GM10266 (cell line): Measurements from ENCODE around the gene CCL23.
"Not testable (repeated sequence)": the region's sequence is repeated elsewhere in the genome, so short reads cannot be mapped to it uniquely, and the experiment has no call there.

ENCODE experiments used
- DNase-seq: peaks from one replicate; pipeline ENCODE4 v3.0.0; 2012; ENCODE audit errors: extremely low spot score
- CTCF ChIP-seq: IDR thresholded peaks from 2 replicates; pipeline ENCODE4 v1.5.1; 2012; ENCODE audit warnings: mild to moderate bottlenecking, low read depth; ENCODE audit not compliant: control insufficient read depth, insufficient read depth; ENCODE audit errors: missing control alignments

Gene CCL23

GRCh38 chr17:35998018-35998545, 19.7 kb downstream of the CCL23 start:
- DNase-seq = no peak
- TF ChIP-seq CTCF = no peak

GRCh38 chr17:35995346-35995745, 22.4 kb downstream of the CCL23 start:
- DNase-seq = not testable (repeated sequence)

- DNase-seq = no peak
- no peak for TF ChIP-seq CTCF
These were observed 26.7 kb downstream of the CCL23 start for GRCh38 chr17:35991075-35991474.

- no peak for DNase-seq
- no peak for TF ChIP-seq CTCF
These were observed 29.6 kb downstream of the CCL23 start for GRCh38 chr17:35988164-35988563.

GRCh38 chr17:35986643-35987042, 31.1 kb downstream of the CCL23 start, which contains the start of gene CCL14:
CCL14 (minus strand) TSS chr17:35986729; CDS start chr17:35986649, 80 bp downstream.
- no peak for DNase-seq
- TF ChIP-seq CTCF = no peak

GRCh38 chr17:35984140-35984539, 33.6 kb downstream of the CCL23 start:
- DNase-seq = no peak
- TF ChIP-seq CTCF = no peak

- DNase-seq = no peak
- no peak for TF ChIP-seq CTCF
These were observed 35.2 kb downstream of the CCL23 start for GRCh38 chr17:35982409-35983191.

GRCh38 chr17:35981908-35982330, 35.9 kb downstream of the CCL23 start:
- no peak for DNase-seq
- peak; percentile 32 for TF ChIP-seq CTCF
